WTC11 (cell line): ENCODE measurements around the gene FCER1G.

Source experiments
- CTCF ChIP-seq: fragments of 200-600 bp; IDR thresholded peaks from 2 replicates; pipeline ENCODE4 v1.8.0; 2022; ENCODE audit warnings: antibody characterized with exemption
- TP53 ChIP-seq: sonication (generic); formaldehyde crosslinking; IDR thresholded peaks from 2 replicates; pipeline ENCODE4 v1.8.1; 2023; ENCODE audit warnings: mild to moderate bottlenecking, missing genetic modification reagents

- TF ChIP-seq TP53, result no peak
- no peak for TF ChIP-seq CTCF
Observed at GRCh38 chr1:161197560-161198193, 17.4 kb upstream of the FCER1G start.
